ENCODE results near the gene CMTM8. TPM values are rescaled to one million over a fixed set of nuclear protein-coding genes. Genes with fewer than 3 reads are reported as not detected.

Gene CMTM8
- total and polyA plus RNA-seq, 10 of the 15 experiments (the other 5 are each of a cell fraction or from before 2014, with no cell fraction given): 0.11 to 0.23 TPM; not detected in 8

- RAD21 ChIA-PET (ENCODE audit: unreplicated experiment): no interaction called here
- FAIRE-seq (no peak), DNase-seq (ENCODE audit: low read depth, low spot score) (no peak), ATAC-seq (no peak)
- H3K36me3 ChIP-seq (ENCODE audit: control insufficient read depth in 2 of 2, insufficient read depth in 2 of 2, low read length in 1 of 2): no peaks in the 10 kb centered on the region
- no peak overlapping the region for H3K4me3 ChIP-seq
- CTCF ChIA-PET: no interaction called here
- no peaks in the 10 kb centered on the region for H4K20me1 ChIP-seq (ENCODE audit: control insufficient read depth, insufficient read depth)
- BruUV-seq (replicated peaks): no TSS peak
- in situ Hi-C loops (cut with MboI) (no loop called here), intact Hi-C loops (cut with micrococcal nuclease; ENCODE audit: unreplicated experiment) (no loop called here)
- H3K4me2 ChIP-seq (ENCODE audit: control insufficient read depth, insufficient read depth): no peak overlapping the region
- POLR2A ChIA-PET: no interaction called here
- H3K27ac ChIP-seq (ENCODE audit: control insufficient read depth, insufficient read depth): no peak overlapping the region
- no peaks in the 10 kb centered on the region for H3K4me1 ChIP-seq (ENCODE audit: control insufficient read depth, insufficient read depth, low read length)
- no peak for TF ChIP-seq SIX5 (IDR thresholded peaks at IDR 0.05; ENCODE audit: low read depth, low read length, severe bottlenecking)
- no peak for TF ChIP-seq NRF1 (conservative IDR thresholded peaks at IDR 0.05; ENCODE audit: low read depth, low read length)
- TF ChIP-seq KDM1A (IDR thresholded peaks at IDR 0.05; ENCODE audit: borderline replicate concordance): no peak
- TF ChIP-seq WRNIP1 (IDR thresholded peaks at IDR 0.05; ENCODE audit: borderline replicate concordance, low read depth, low read length): no peak
- TF ChIP-seq SREBF2 (IDR thresholded peaks at IDR 0.05; ENCODE audit: low read length): no peak
- TF ChIP-seq, protein P1, sequence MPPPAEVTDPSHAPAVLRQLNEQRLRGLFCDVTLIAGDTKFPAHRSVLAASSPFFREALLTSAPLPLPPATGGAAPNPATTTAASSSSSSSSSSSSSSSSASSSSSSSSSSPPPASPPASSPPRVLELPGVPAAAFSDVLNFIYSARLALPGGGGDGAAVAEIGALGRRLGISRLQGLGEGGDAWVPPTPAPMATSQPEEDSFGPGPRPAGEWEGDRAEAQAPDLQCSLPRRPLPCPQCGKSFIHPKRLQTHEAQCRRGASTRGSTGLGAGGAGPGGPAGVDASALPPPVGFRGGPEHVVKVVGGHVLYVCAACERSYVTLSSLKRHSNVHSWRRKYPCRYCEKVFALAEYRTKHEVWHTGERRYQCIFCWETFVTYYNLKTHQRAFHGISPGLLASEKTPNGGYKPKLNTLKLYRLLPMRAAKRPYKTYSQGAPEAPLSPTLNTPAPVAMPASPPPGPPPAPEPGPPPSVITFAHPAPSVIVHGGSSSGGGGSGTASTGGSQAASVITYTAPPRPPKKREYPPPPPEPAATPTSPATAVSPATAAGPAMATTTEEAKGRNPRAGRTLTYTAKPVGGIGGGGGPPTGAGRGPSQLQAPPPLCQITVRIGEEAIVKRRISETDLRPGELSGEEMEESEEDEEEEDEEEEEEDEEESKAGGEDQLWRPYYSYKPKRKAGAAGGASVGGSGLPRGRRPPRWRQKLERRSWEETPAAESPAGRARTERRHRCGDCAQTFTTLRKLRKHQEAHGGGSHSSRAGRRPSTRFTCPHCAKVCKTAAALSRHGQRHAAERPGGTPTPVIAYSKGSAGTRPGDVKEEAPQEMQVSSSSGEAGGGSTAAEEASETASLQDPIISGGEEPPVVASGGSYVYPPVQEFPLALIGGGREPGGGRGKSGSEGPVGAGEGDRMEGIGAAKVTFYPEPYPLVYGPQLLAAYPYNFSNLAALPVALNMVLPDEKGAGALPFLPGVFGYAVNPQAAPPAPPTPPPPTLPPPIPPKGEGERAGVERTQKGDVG (CRISPR knock-in tag; IDR thresholded peaks at IDR 0.05): no peak
- TF ChIP-seq, protein P2, sequence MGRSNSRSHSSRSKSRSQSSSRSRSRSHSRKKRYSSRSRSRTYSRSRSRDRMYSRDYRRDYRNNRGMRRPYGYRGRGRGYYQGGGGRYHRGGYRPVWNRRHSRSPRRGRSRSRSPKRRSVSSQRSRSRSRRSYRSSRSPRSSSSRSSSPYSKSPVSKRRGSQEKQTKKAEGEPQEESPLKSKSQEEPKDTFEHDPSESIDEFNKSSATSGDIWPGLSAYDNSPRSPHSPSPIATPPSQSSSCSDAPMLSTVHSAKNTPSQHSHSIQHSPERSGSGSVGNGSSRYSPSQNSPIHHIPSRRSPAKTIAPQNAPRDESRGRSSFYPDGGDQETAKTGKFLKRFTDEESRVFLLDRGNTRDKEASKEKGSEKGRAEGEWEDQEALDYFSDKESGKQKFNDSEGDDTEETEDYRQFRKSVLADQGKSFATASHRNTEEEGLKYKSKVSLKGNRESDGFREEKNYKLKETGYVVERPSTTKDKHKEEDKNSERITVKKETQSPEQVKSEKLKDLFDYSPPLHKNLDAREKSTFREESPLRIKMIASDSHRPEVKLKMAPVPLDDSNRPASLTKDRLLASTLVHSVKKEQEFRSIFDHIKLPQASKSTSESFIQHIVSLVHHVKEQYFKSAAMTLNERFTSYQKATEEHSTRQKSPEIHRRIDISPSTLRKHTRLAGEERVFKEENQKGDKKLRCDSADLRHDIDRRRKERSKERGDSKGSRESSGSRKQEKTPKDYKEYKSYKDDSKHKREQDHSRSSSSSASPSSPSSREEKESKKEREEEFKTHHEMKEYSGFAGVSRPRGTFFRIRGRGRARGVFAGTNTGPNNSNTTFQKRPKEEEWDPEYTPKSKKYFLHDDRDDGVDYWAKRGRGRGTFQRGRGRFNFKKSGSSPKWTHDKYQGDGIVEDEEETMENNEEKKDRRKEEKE (IDR thresholded peaks at IDR 0.05): no peak
- TF ChIP-seq HCFC1 (IDR thresholded peaks at IDR 0.05; ENCODE audit: low read length): no peak
- TF ChIP-seq, protein P3, sequence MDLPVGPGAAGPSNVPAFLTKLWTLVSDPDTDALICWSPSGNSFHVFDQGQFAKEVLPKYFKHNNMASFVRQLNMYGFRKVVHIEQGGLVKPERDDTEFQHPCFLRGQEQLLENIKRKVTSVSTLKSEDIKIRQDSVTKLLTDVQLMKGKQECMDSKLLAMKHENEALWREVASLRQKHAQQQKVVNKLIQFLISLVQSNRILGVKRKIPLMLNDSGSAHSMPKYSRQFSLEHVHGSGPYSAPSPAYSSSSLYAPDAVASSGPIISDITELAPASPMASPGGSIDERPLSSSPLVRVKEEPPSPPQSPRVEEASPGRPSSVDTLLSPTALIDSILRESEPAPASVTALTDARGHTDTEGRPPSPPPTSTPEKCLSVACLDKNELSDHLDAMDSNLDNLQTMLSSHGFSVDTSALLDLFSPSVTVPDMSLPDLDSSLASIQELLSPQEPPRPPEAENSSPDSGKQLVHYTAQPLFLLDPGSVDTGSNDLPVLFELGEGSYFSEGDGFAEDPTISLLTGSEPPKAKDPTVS (IDR thresholded peaks at IDR 0.05; ENCODE audit: low read depth, low read length): no peak
- TF ChIP-seq CEBPB (IDR thresholded peaks at IDR 0.05; ENCODE audit: borderline replicate concordance in 1 of 2, low read depth in 2 of 2, low read length in 2 of 2): no peak
- TF ChIP-seq, protein P4, sequence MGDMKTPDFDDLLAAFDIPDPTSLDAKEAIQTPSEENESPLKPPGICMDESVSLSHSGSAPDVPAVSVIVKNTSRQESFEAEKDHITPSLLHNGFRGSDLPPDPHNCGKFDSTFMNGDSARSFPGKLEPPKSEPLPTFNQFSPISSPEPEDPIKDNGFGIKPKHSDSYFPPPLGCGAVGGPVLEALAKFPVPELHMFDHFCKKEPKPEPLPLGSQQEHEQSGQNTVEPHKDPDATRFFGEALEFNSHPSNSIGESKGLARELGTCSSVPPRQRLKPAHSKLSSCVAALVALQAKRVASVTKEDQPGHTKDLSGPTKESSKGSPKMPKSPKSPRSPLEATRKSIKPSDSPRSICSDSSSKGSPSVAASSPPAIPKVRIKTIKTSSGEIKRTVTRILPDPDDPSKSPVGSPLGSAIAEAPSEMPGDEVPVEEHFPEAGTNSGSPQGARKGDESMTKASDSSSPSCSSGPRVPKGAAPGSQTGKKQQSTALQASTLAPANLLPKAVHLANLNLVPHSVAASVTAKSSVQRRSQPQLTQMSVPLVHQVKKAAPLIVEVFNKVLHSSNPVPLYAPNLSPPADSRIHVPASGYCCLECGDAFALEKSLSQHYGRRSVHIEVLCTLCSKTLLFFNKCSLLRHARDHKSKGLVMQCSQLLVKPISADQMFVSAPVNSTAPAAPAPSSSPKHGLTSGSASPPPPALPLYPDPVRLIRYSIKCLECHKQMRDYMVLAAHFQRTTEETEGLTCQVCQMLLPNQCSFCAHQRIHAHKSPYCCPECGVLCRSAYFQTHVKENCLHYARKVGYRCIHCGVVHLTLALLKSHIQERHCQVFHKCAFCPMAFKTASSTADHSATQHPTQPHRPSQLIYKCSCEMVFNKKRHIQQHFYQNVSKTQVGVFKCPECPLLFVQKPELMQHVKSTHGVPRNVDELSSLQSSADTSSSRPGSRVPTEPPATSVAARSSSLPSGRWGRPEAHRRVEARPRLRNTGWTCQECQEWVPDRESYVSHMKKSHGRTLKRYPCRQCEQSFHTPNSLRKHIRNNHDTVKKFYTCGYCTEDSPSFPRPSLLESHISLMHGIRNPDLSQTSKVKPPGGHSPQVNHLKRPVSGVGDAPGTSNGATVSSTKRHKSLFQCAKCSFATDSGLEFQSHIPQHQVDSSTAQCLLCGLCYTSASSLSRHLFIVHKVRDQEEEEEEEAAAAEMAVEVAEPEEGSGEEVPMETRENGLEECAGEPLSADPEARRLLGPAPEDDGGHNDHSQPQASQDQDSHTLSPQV (IDR thresholded peaks at IDR 0.05): no peak
- no peak for TF ChIP-seq KAT2A (conservative IDR thresholded peaks at IDR 0.05; ENCODE audit: control insufficient read depth, low read depth, low read length)
- TF ChIP-seq TAF1 (IDR thresholded peaks at IDR 0.05; ENCODE audit: borderline replicate concordance, low read depth, low read length): no peak
- H3K9ac ChIP-seq (ENCODE audit: control insufficient read depth, insufficient read depth, low read length): no peak overlapping the region
- H3K9me3 ChIP-seq (replicated peaks; ENCODE audit: control insufficient read depth, insufficient read depth, low read length): no peaks in the 10 kb centered on the region
- H3K79me2 ChIP-seq (ENCODE audit: control insufficient read depth, insufficient read depth, low read length): no peaks in the 10 kb centered on the region
- WGBS (ENCODE audit: insufficient coverage, insufficient replicate concordance, low lambda C conversion rate, missing lambda C conversion rate): 7% methylated on average over 4 of the region's 4 CpGs
- SMC1A ChIA-PET (ENCODE audit: uncharacterized antibody, unreplicated experiment): interaction anchor here (1.1 kb wide), 1 partner anchor 13 kb away, joined by 3 read pairs; no protein-coding TSS in a partner anchor
- no peaks in the 10 kb centered on the region for H3K27me3 ChIP-seq (replicated peaks in 1 of 2; ENCODE audit: control insufficient read depth in 2 of 2, insufficient read depth in 2 of 2, low read length in 1 of 2)
- H2AFZ ChIP-seq (ENCODE audit: control insufficient read depth, low read depth, low read length): no peak overlapping the region
Measured at GRCh38 chr3:32275506-32275905, 37.0 kb downstream of the CMTM8 start.
